GM21390 (cell line): ENCODE results near the gene ACTBL2.
A peak's percentile ranks its signal among the peaks of the same experiment; 100 is the strongest.

ENCODE experiments used
- ATAC-seq: cut with Tn5 transposase; IDR thresholded peaks from one replicate; pipeline ENCODE4 v1.9.1; 2021; ENCODE audit not compliant: unreplicated experiment

ACTBL2 gene

DNA sequence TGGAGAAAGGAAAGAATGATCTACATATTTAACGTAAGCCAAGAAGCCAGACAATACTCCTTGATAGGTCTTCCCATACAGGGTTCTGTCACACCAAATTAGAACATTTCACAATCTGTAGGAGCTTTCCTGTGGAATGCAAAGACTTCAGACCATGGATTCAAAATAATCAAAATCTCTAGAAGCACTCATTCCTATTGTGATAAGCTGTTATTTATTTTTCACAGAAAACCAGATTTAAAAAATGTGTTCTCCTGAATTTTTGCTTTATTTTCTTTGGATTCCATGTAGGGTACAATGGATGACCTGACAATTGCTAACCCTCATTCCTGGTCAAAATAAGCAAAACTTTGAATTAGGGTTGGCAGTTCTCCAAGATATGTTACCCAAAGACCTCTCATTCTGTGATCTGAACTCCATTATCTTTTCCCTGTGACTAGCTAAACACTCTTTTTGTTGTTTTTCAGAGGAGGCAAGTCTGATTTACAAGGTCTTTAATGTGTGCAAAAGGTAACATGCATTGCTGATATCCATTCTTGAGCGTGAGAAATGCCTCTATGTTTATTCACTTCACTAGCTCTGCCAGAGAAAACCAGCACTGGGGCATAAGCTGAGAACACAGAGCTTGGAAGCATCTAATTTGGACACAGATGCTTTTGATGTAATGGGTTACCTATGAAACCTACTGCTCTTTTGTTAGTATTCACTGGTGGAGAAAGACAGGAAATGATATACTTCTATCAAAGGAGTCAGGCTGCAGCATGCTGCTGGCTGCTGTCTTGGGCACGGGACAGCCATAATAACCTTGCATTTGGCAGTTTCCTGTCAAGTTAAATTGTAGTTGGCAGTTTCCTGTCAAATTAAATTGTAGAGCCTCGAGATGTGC, 31.4 kb downstream of the ACTBL2 start:
- ATAC-seq: no peak

DNA sequence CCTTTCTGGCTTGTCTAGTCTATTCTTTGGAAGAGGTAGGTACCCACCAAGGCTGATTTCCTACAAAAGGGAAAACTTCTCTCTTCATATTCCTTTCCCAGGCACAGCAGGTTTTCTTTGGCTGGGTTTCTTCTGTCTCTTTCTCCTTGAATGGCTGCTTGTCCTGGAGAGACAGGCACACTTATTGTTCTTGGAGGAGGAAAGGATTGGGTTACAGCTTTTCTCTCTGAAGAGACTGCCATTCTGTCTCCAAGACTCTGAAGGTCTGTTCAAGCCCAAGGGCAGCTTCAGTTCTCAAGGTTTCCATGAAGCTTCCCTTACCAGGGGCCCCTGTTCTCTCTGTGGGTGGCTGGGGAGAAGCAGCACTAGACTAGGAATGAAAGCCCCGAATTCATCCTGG, 33.9 kb downstream of the ACTBL2 start:
- no peak for ATAC-seq

DNA sequence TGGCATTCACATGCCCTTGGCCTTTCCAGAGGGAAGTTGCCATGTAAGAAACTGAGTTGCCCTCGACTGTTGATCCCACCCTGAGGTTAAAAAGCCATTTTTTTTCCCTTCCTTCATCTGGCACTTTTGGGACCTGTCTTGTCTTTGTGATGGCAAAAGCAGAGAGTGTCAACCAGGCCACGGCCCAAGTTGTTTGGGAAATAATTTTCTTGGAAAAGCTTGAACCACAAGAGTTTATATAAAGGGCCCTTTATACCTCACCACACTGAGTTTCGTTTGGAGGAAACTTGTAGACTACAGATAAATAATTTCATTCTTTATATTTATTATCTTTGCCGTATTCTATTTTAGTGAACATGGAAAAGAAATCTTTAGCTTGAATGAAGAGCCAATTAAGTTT, 34.3 kb downstream of the ACTBL2 start:
- ATAC-seq: no peak

DNA sequence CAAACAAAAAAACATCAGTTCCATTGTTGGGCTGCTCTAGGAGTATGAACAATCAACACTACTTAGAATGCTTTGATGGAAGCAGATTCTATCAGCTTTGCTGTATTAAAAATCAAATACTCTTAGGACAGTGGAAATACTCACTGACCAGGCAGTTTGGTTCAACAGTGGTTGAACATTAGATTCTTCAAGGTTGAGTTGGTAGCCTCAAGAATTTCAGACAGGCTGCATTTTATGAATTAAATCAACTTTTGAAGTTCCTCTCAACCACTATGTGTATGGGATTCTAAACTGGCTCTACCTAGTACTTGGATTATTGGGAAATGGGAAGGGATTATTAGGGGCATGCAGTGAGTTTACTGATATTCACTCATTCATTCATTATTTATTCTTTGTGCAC, 35.0 kb downstream of the ACTBL2 start:
- no peak for ATAC-seq

DNA sequence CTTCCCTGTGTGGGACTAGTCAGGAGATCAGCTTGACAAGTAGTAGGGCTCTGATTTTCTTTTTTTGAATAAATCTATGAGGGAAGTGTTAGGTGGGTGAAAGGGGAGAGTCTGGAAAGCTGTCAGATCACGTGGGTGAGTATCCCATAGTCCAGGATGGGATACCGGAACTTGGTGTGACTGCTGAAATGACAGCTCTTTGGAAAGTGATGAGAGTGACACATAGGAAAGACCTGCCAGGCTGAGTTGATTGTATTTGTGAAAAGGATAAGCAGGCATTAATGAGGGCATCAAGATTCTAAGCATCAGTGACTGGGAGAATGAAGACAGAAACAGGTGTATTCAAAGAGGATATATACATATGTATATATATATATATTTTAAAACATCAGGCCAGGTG, 35.6 kb downstream of the ACTBL2 start:
- ATAC-seq: no peak

DNA sequence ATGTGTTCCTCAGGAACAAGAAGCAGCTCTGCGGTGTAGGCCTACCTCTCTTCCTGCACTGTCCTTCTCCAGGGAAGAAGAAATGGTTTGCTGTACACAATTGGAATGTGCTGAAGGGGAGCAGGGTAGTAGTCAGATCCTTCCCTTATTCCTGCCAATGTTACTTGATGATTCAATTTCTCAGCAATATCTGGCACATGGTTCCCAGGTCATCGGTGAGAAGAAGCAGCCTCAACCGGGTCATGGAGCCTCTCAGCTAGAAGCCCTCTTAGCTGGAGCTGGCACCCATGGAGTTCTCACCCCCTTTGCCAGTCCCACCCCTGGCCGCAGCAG, 36.9 kb downstream of the ACTBL2 start:
- ATAC-seq: no peak

DNA sequence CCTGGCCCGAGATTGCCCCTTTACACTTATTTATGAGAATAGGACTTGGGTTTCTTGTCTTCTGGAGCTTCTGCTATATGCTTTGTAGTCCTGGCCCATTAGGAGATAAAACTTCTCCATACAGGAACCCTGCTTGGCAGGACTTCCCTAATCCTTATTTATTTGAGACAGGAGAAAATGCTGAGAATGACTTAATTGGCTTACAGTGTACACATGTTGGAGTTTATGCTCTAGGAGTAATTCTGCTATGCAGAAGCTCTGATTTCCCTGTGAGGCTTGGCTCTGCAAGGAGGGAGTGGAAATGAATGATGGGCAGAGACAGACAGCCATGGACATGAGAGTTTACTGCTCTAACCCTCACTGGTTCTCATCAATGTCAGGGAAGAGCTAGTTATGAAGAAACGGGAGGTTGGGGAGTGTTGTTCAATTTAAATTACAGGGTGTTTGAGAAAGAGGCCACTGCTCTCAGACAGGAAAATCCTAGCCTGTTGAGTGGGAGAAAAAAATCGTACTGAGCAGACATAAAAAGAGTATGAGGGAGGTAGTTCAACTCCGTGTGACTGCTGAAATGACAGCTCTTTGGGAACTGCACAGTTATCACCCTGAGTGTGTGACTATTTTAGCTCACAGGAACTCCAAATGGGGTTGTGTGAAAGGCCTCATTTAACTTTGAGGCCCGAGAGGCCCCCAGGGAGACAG, 37.5 kb downstream of the ACTBL2 start:
- ATAC-seq: no peak

DNA sequence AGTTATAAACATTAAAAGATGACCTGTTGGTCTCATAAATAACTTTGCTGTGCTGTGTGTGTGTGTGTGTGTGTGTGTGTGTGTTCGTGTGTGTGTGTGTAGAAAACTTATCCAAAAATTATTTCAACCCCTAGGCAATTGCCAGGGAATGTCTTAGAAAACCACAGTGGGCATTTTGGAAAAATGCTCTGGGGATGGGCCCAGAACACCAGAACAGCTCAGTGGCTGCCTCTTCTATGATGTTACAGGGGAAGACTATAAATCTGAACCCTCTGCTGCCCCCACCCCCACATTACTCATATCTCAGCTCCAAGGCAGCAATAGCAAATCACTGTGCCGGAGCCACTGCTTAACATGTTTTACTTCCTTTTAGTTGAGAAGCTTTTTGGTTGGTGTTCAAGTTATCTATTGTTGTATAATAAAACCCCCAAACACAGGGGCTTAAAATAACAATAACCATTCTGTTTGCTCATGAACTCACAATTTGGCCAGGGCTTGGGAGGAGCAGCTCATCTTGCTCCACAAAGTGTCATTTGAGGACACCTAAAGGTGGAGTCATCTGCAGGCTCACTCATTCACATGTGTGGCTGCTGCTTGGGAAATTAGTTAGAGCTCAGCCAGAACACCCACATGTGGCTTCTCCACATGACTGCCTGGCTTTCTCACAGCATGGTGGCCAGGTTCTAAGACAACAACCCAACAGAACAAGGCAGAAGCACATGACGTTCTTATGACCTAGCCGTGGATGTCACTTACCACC, 40.4 kb downstream of the ACTBL2 start:
- peak; percentile 62 for ATAC-seq

DNA sequence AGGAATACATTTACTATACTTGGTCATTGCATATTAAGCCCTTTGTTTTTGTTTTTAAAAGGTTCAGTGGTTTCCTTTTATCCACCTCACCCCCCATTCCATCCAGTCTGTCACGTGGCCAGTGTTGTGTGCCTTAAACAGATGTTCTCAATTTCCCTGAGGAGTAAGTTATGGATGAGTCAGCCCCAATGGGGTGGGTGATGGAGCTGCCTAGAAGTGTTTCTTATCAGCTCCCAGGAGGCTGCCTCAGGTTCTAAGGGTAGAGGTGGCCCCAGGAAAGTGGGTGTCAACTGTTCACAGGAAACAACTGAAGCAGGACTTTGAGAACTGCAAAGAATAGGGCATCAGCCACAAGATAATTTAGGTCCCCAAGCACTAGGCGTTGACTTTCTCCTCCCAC, 41.1 kb downstream of the ACTBL2 start:
- ATAC-seq: no peak

DNA sequence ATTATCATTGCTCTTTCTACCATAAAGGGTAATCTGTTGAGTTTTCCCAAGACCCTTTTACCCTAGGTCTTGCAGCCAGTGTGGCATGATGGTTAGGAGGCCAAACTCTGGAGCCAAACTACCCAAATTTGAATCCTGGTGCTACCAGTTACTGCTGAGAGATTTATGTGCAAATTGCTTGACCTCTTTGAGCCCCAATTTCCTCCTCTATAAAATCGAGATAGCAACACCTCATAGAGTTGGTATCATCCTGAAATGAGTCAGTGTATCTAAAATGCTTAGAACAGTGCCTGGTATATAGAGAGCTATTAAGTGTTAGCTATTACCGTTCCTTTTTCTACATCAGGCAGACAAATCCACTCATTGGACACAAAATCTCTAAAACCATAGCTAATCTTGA, 43.0 kb downstream of the ACTBL2 start:
- ATAC-seq: no peak

DNA sequence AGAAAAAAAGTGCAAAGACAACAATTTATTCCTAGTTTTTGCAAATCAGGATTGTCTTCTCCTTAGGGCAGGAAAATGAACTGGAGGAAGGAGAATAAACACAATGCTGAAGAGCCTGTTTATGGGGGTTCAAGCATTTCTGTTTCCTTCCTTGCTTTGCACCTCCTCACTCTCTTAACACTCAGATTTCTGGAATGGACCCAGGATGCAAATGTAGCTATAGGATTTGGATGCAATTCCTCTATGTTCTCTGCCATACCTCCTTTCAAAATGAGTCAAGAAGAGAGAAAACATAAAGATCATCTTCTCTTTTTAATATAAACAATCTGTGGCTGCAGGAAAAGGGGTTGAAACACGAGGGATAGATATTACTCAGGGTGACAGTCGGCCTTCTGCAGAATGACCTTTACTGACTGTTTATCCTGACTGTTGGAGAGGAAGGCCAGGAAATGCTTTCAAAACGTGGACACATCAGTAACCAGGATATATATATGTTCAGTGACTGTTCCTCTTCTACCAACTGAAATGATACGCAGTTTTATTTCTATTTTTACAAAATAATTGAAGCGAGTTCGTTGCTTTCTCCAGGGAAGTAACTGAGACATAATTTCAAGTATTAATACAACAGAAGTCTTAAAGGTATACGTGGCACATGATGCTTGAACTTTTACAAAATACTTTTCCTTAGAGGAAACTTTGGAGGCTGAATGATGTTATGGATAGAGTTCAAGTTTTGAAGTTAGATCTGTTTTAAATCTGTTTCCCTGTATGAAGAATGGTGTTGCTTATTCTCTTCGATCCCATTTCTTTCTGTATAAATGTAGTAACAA, 44.4 kb downstream of the ACTBL2 start:
- ATAC-seq: no peak

DNA sequence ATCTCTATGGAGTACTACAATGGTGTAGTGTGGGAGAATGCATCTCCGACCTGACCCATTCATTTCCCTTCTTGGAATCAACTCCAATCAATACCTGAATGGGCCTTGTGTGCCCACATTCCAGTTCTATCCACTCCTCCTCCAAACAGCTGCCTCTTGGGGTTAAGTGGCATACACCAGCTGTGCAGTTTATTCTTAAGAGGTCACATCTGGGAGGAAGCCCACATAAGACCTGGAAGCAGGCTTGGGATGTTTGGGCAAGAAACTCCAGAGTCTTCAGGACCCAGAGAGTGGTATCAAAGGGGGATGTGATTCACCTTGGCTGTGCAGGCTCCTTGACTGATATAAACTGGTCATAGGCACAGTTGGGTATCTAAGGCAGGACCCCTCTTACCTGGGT, 46.0 kb downstream of the ACTBL2 start:
- no peak for ATAC-seq

DNA sequence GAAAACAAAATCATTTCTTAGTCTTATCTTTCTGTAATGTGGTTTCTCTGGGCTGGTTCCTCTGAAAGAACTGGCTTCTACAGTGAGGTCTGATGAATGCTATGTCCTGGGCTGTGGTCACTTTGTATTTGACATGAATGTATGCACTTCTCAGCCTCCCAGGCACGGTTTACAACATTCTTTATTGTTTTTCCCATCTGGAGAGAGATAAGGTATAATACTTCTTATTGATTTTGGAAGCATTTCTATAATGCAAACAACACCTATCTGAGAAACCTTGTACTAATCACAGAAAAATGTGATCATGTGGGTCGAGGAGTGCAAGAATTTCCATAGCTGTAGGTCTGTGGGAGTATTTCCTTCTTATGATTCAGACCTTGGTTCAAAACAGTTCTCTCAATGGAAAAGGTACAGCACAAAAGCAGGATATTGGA, 46.9 kb downstream of the ACTBL2 start:
- ATAC-seq: no peak

DNA sequence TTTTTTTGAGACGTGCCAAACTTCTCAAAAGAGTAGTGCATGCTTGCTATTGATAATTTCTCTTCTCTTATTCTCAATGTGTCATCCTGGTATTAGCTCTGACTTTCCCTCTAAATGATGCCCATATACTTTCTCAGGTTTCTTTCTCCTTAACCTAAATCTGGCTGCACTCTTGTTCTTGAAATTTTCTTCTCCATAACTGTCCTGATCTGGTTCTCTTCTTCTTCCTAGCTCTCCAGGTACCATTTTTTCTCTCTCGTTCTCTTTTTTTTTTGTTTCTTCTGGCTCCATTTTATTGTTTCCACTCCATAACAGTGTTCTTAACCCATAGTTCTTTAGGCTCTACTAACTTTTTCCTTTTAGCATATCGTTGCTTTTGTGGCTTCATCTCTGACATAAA, 47.9 kb downstream of the ACTBL2 start:
- no peak for ATAC-seq

DNA sequence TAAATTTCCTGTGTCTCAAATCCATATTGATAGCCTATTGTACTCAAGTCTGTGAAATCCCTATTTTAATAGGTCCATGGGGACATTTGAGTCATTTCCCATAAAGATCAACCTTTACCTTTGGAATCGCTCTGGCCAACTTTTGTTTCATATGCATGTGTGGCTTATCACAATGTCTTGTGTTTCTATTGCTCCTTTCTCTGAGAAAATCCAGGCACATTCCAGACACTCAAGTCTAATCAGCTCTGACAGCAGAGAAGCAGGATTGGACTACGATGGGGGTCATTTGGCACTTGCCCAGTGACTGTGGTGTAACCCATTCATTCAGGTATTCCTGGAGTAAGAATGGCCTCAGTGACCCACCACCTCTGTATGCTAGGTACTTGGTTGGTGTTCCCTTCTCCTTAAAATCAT, 48.4 kb downstream of the ACTBL2 start:
- no peak for ATAC-seq

DNA sequence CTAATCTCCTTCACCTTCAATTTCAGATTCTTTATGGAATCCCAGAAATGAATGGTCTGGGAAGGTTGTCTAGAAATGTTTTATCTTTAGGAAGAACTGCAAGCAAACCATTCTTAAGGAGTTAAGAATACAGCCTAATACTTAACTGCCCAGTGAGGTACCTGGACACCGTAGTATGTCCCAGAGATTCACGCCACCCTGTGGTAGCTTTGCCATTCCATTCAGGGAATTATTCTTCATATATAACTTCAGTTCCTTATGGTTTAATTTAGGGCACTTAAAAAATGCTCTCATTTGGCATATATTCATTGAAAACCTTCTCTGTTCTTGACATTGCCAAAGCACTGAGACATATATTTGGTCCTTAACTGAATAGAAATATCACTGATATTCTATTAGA, 49.7 kb downstream of the ACTBL2 start:
- ATAC-seq: no peak

DNA sequence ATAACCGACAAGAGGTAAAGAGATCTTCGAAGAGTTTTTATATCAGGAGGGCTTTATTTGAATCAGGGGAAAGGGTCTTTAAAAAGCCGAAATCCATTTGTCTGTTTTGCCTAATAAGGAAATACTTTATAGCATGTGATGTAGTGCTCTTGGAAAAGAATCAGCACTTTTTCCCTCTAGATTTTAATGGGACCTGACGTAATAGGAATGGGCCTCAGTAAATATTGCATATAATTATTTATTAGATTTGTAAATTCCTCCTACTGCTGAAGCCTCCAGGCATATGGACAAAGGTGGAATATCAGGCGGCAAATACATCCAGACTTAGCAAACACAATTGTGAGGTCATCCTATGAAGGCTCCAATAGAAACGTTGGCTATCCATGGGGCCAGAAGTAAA, 50.9 kb downstream of the ACTBL2 start:
- no peak for ATAC-seq
